HS-27A (cell line): ENCODE results near the gene TRMT2A.

Experiments used
- DNase-seq: peaks from one replicate; pipeline ENCODE4 v3.0.0-alpha.2; 2012; ENCODE audit warnings: low read depth, missing footprints

TRMT2A gene

GRCh38 chr22:20135265-20135664, 18.2 kb upstream of the TRMT2A start:
- no peak for DNase-seq

DNA sequence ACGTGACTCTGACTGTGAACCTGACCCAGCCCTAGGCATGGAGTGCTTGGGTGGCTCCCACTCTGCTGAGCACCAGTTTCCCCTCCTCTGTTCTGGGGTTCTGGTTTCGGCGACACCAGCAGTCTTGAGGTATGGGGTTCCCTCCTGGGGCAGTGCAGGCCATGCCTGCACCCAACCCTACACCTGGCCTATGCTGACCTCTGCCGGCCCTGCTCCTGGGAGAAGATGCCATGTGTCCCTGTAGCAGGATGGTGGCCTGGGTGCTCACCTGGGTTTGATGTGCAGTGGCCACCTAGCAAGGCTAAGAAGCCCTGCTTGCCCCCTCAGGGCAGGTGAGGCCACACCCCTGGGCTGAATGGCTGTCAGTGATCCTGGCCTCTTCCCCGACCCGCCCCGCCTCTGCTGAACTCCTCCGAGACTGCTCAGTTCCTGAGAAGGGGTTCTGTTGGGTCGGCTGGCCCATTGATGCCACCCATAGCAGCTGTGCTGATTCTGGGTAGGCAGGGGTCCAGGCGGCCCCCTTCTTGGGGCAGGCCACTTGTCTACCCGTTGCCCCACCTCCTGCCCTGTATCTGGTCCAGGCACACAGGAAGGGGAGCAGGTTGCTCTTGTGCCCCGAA, 17.0 kb upstream of the TRMT2A start:
- no peak for DNase-seq

DNA sequence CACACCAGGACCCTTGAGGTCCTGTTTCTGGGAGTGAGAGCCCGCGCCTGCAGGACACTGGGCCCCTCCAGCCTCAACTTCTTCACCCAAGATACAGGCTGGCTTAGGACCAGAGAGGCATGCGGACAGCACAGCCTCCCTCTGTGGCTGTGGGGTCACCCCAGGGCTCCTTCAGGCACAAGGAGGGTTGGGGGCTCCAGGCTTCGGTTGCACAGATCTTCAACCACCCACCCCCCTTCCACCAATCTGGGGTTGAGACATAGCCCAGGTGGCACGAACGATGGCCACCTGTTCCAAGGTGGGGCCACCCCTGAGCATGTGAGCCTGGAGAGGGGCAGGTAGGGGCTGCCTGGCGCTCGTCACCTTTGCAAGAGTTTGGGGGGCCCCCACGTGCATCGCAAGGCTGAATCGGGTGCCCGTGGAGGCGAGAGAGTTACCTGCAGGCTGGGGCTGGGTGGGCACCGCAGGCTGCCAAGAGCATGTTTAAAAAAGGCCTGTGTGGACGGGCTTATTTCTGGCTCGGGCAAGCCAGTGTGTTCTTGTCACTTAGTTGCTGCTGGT, 15.7 kb upstream of the TRMT2A start:
- no peak for DNase-seq

DNA sequence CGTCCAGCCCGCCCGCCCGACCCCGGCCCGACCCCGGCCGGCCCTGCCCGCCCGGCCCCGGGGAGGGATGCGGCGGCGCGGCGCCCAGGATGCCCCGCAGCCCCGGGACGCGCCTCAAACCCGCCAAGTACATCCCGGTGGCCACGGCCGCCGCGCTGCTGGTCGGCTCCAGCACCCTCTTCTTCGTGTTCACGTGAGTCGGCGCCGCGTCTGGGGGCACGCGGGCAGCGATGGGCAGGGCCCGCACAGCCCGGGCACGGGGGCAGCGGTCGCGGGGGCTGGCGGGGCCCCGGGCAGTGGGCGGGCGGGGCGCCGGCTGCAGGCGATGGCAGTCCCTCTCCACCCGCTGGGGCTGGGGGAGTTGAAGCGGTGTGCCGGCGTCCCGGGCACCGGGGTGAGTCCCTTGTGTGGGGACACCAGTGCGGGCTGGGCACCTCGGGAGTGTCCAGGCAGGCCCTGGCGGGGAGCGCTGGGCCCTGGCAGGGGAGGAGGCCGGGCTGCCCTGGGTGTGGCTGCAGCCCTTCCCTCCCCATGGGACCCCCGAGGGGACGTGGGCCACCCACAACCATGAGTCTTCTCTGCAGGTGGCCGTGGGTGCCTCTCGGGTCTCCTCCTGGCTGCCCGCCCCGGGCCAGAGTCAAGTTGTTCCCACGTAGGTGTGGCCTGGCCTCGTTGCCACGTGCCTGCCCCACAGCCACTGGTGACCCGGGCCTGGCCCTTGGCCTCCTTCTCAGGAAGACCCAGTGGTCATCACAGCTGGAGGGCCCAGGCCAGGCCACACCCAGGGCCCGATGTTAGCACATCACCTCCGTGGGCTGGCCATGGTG, 15.0 kb upstream of the TRMT2A start:
- DNase-seq, result no peak

GRCh38 chr22:20131597-20131858, 14.5 kb upstream of the TRMT2A start, which contains the start of gene ZDHHC8:
Gene ZDHHC8 (plus strand): TSS chr22:20131804. CDS start chr22:20131948, 144 bp downstream.
- no peak for DNase-seq

DNA sequence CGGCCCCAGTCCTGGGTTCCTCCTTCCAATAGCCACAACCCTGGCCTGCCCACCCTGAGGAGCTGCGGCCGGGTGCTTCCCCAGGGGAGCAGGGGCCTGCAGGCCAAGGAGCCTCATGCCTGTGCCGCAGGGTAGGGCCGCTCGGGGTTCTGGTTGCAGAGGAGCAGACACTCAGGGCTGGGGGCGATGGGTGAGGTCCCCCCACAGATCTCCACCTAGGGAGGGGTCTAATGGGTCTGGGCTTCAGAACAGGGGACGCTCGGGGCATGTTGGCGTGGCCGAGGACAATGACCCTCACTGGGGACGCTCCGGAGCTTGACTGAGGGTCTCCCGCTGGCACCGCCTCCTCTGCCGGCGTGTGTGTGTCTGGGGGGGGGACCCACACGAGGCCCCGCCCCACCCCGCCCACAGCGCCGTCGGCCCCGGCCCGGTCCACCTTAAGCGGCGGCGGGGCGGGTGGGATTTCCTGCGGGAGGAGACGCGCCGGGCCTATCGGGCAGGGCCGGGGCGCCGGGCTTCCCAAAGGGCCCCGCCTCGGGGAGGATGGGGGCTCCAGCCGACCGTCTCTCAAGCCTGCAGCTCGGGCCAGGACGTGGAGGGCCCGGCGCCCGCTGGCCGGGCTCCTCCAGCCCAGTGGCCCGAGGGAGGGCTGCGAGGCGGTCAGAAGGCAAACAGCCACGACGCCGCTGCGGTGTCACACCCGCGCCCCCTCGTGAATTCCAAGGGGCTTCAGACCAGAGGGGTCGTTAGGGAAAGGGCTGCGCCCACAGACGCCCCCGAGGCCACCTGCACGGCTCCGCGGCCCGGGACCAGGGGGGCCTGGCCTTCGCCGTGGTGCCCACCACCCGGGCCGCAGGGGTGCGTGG, 13.9 kb upstream of the TRMT2A start:
- peak; percentile 22 for DNase-seq

- DNase-seq, result no peak
Measured at GRCh38 chr22:20130319-20130718, 13.3 kb upstream of the TRMT2A start.

DNA sequence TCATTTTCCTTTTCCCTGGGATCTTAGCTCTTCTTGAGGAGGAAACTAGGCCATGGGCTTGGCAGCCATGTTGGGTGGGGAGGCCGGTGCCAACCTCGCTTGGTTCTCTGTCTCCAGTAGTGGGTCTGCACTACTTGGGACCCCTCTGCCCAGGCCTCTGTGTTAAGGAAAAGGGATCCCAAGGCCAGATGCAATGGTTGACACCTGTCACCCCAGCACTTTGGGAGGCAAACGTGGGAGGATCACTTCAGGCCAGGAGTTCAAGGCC, 12.7 kb upstream of the TRMT2A start:
- no peak for DNase-seq

- DNase-seq, result no peak
Measured at GRCh38 chr22:20128902-20129746, 12.1 kb upstream of the TRMT2A start.

GRCh38 chr22:20128619-20128901, 11.5 kb upstream of the TRMT2A start:
- no peak for DNase-seq

DNA sequence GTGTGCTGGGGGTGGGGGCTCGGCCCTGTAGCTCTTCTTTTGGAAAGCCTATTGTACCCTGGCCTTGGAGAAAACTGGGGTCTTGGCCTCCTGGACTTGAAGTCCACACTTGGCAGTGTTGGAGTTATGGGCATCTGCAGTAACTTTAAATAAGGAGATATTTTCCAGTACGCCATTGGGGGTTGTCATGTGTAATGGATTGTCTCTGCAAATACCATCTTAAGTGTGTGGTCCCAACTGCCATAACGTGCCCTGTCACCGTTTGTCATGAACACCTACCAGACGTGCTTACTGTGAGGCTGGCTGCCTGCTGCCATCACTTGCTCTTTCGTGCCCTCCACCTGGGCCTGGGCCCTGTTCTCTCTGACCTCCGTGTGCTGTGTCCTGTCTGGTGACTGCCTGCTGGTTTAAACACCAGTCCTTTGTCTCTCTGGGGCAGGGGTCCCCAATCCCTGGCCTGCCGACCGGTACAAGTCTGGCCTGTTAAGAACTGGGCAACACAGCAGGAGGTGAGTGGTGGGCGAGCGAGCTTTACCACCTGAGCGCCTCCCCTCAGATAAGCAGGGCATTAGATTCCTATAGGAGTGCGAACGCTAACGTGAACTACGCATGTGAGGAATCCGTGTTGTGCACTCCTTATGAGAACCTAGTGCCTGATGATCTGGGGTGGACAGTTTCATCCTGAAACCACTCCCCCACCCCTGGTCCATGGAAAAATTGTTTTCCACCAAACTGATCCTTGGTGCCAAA, 11.0 kb upstream of the TRMT2A start:
- no peak for DNase-seq

DNA sequence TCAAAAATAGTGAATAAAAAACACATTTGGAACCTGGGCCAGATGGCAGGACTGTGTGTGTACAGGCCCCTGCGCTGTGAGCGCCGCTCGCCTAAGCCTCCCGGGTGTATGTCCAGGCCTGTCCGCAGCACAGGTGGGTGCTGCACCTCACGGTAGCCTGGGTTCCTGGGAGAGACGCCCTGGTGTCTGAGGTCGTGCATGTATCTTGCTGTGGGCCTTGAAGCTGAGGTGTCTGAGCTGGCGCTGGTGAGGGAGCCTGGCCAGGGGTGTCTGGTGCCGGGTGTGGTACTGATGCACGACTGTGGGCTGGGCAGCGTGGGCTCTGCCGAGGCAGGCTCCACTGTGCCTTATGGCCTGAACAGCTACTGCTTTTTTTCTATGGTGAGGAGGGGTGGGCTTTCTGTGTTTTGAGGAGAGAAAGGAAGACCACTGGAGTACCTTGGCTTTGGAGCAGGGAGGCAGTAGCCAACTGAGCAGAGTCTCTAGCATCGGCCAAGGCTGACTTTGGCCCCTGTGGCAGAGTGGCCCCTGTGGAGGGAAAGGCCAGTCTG, 10.4 kb upstream of the TRMT2A start:
- DNase-seq, result no peak

GRCh38 chr22:20126284-20127029, 9.4 kb upstream of the TRMT2A start:
- DNase-seq, result no peak

GRCh38 chr22:20125201-20126174, 8.5 kb upstream of the TRMT2A start:
- DNase-seq, result no peak

DNA sequence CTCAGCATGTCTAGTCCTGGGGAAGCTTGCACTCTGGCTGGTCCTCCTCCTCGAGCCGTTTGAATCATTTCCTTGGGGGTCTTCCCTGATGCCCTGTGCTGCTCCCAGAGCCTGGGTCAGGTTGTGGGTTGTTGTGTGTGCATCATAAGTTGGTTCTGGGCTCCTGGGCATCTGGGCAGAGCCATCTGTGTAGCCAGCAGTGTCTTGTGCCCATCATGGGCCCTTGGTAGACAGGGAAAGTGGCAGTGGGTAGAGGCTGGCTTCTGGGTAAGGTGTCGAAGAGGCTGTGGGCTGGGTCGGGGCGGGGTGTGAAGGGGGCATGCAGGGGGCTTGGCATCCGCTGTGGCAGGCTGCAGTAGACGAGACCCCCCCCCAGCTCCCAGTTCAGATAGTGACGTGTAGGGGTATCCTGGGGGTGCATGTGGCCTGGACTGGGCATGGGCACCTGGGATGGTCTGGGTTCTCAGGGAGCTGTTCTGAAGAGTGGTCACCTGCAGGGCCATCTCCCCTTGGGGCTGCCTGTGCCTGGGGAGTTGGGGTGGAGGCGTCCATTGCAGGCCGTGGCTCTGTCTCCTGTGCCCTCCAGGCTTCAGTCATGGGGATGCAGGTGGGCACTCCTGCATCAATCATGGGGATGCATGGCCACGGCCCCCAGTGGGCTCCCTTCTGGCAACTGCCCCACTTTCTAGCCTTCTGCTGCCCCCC, 7.2 kb upstream of the TRMT2A start:
- DNase-seq, result no peak

DNA sequence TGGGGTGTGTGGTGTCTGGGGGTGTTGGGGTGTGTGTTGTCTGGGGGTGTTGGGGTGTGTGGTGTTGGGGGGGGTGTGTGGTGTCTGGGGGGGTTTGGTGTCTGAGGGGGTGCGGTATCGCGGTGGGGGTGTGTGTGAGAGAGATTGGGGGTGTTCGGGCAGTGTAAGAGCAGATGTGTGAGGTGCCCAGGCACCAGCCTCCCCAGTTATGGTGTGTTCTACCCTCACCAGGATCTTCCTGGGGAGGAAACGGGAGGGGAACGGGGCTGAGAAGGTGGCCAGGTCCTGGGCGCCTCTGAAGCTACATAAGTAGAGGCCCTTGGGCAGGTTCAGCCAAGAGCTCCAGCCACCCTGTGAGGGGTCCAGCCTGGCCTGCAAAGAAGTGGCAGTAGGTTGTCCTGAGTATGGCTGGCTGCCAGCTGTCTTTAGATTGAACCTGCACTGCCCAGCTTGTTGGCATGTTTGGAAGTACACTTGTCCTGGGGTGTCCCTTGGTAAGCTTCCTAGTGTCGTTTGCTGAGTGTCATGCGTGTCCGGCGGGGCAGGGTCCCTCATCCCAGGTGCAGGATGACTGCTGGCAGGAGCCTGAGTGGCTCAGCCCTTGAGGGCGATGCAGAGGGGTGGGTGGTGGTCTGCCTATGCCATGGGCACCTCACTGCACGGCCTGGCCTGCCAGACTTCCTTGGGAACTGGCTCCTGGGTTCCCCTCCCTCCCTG, 6.5 kb upstream of the TRMT2A start:
- DNase-seq, result no peak

DNA sequence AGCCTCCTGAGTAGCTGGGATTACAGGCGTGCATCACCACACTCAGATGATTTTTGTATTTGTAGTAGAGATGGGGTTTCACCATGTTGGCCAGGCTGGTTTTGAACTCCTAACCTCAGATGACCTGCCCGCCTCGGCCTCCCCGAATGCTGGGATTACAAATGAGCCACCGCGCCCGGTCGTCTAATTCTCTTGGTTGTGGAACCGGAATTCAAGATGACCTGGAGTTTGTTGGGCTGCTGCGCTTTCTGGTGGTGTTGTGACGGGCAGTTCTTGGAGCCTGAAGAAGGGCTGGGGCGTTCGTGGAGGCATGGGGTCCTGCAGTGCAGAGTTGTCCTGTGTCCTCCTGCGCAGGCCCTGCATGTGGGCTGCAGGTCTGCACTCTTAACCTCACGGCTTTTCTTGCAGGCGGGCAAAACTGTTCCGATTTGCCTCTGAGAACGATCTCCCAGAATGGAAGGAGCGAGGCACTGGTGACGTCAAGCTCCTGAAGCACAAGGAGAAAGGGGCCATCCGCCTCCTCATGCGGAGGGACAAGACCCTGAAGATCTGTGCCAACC, 4.9 kb upstream of the TRMT2A start:
- no peak for DNase-seq
